Stimulated activated naive CD4-positive, alpha-beta T cell treated with Interleukin-2 at 50 U/mL for 16 hours (primary cell): ENCODE results near the gene MPRIP.
"Not testable (repeated sequence)": the region's sequence is repeated elsewhere in the genome, so short reads cannot be mapped to it uniquely, and the experiment has no call there.

Experiments used
- DNase-seq: peaks from one replicate; lab custom pipeline; 2025; lab: John Stamatoyannopoulos, UW

Gene MPRIP

GRCh38 chr17:17186551-17187505, 144.6 kb downstream of the MPRIP start:
- no peak for DNase-seq

- no peak for DNase-seq
Measured at GRCh38 chr17:17188586-17188985, 146.3 kb downstream of the MPRIP start.

- DNase-seq: no peak
Measured at GRCh38 chr17:17189559-17189958, 147.3 kb downstream of the MPRIP start.

GRCh38 chr17:17190188-17190587, 147.9 kb downstream of the MPRIP start:
- DNase-seq: no peak

GRCh38 chr17:17191346-17191792, 149.1 kb downstream of the MPRIP start:
- DNase-seq: no peak

GRCh38 chr17:17191961-17192381, 149.7 kb downstream of the MPRIP start:
- DNase-seq: no peak

GRCh38 chr17:17195466-17195865, 153.2 kb downstream of the MPRIP start:
- not testable (repeated sequence) for DNase-seq

GRCh38 chr17:17196776-17197175, 154.5 kb downstream of the MPRIP start:
- no peak for DNase-seq

- DNase-seq: no peak
Measured at GRCh38 chr17:17198281-17198680, 156.0 kb downstream of the MPRIP start.

GRCh38 chr17:17200311-17200710, 158.1 kb downstream of the MPRIP start:
- DNase-seq: no peak

GRCh38 chr17:17200831-17201230, 158.6 kb downstream of the MPRIP start:
- DNase-seq: no peak

GRCh38 chr17:17201271-17201670, 159.0 kb downstream of the MPRIP start:
- no peak for DNase-seq

GRCh38 chr17:17201907-17202306, 159.7 kb downstream of the MPRIP start:
- no peak for DNase-seq

- DNase-seq: no peak
Measured at GRCh38 chr17:17203173-17203730, 161.0 kb downstream of the MPRIP start.

GRCh38 chr17:17204041-17204591, 161.9 kb downstream of the MPRIP start:
- DNase-seq: no peak

GRCh38 chr17:17204635-17205231, 162.5 kb downstream of the MPRIP start:
- DNase-seq: no peak

GRCh38 chr17:17205368-17206123, 163.3 kb downstream of the MPRIP start:
- peak; percentile 63 for DNase-seq

- peak; percentile 92 for DNase-seq
Measured at GRCh38 chr17:17206124-17206912, 164.1 kb downstream of the MPRIP start, which contains the start of gene PLD6. Gene PLD6, minus strand, starts transcription at chr17:17206333. Its CDS starts 47 bp downstream, at chr17:17206286.

- no peak for DNase-seq
Measured at GRCh38 chr17:17206913-17207335, 164.7 kb downstream of the MPRIP start.

- no peak for DNase-seq
Measured at GRCh38 chr17:17207998-17208397, 165.7 kb downstream of the MPRIP start.

GRCh38 chr17:17213775-17214174, 171.5 kb downstream of the MPRIP start:
- no peak for DNase-seq
